Common myeloid progenitor, CD34-positive (primary cell): ENCODE measurements around the gene ELOVL4.

ENCODE experiments used
- CTCF ChIA-PET: fragments of 350-600 bp; sonication (Branson Sonifier 250); formaldehyde crosslinking; loops from one replicate; lab custom pipeline; 2021; ENCODE audit warnings: antibody characterized with exemption; lab: Charles Lee
- POLR2A ChIA-PET: fragments of 350-600 bp; sonication (Branson Sonifier 250); formaldehyde crosslinking; loops from one replicate; lab custom pipeline; 2021; ENCODE audit warnings: antibody characterized with exemption; lab: Charles Lee
- DNase-seq, 3 donors: peaks; one replicate each; pipeline versions ENCODE4 v3.0.0 to v3.0.0-alpha.2; 2013
- H3K27ac ChIP-seq, 2 experiments: 1 replicate in 1 of 2; 2 replicates in 1 of 2; pipeline ENCODE4 v1.7.0; 2013; ENCODE audit warnings: inconsistent platforms in 2 of 2, low read length in 2 of 2, mild to moderate bottlenecking in 2 of 2, low read depth in 1 of 2, moderate library complexity in 1 of 2; ENCODE audit not compliant: severe bottlenecking in 2 of 2, insufficient read depth in 1 of 2, poor library complexity in 1 of 2
- H3K27me3 ChIP-seq, 5 experiments: replicated peaks in 2 of 5; 1 replicate in 3 of 5; 2 replicates in 2 of 5; pipeline versions ENCODE4 v1.6.1 to v1.7.0; 2013; ENCODE audit warnings: low read length in 4 of 5, mild to moderate bottlenecking in 2 of 5, moderate library complexity in 2 of 5, inconsistent platforms in 1 of 5; ENCODE audit not compliant: insufficient read depth in 5 of 5, control insufficient read depth in 4 of 5
- H3K36me3 ChIP-seq, 4 experiments: 1 replicate in 2 of 4; 2 replicates in 2 of 4; pipeline versions ENCODE4 v1.6.1 to v1.7.0; 2013; ENCODE audit warnings: low read length in 3 of 4, control low read depth in 1 of 4, mild to moderate bottlenecking in 1 of 4; ENCODE audit not compliant: control insufficient read depth in 4 of 4, insufficient read depth in 4 of 4
- H3K4me1 ChIP-seq, 4 experiments: 1 replicate in 3 of 4; 2 replicates in 1 of 4; pipeline versions ENCODE4 v1.6.1 to v1.7.1; 2013; ENCODE audit warnings: low read length in 3 of 4, mild to moderate bottlenecking in 3 of 4, control low read depth in 1 of 4, inconsistent platforms in 1 of 4, moderate library complexity in 1 of 4; ENCODE audit not compliant: control insufficient read depth in 4 of 4, insufficient read depth in 4 of 4; ENCODE audit errors: control extremely low read depth in 1 of 4
- H3K4me3 ChIP-seq, 7 experiments: 1 replicate in 4 of 7; 2 replicates in 3 of 7; pipeline versions ENCODE4 v1.5.1 to v1.7.0; 2013; ENCODE audit warnings: mild to moderate bottlenecking in 7 of 7, low read length in 6 of 7, moderate library complexity in 6 of 7, inconsistent platforms in 2 of 7, low read depth in 2 of 7, control low read depth in 1 of 7; ENCODE audit not compliant: insufficient read depth in 4 of 7, control insufficient read depth in 1 of 7; ENCODE audit errors: extremely low read depth in 1 of 7
- H3K9me3 ChIP-seq, 5 experiments: 1 replicate in 4 of 5; 2 replicates in 1 of 5; pipeline versions ENCODE4 v1.6.1 to v1.7.1; 2013; ENCODE audit warnings: low read length in 4 of 5, mild to moderate bottlenecking in 2 of 5, inconsistent platforms in 1 of 5, low read depth in 1 of 5, moderate library complexity in 1 of 5; ENCODE audit not compliant: control insufficient read depth in 4 of 5, insufficient read depth in 2 of 5; ENCODE audit errors: control extremely low read depth in 1 of 5
- whole genome bisulfite sequencing: methylation state at CpG from one replicate; pipeline ENCODE4 v1.1.5; 2013; ENCODE audit not compliant: insufficient coverage; 5-methylcytosine and 5-hydroxymethylcytosine counted together

ELOVL4 gene

GRCh38 chr6:79922018-79922417 lies 25.3 kb downstream of the ELOVL4 start:
- Histone ChIP-seq H3K27ac (no peak overlapping the region), H3K36me3 (no peaks in the 10 kb centered on the region), H3K4me1 (no peaks in the 10 kb centered on the region), H3K9me3 (no peaks in the 10 kb centered on the region), H3K4me3 (no peak overlapping the region), H3K27me3 (no peaks in the 10 kb centered on the region)
- ChIA-PET POLR2A (no interaction called here), CTCF (no interaction called here)
- no CpG with 5 or more reads among the region's 1 CpG for WGBS
- no peak for DNase-seq

GRCh38 chr6:79913369-79913768 lies 34.0 kb downstream of the ELOVL4 start:
- peaks cover 0 to 2% (median 0%) of the 10 kb centered on the region in 5 experiments for H3K27me3 ChIP-seq
- no peaks in the 10 kb centered on the region for H3K36me3 ChIP-seq
- peaks cover 0 to 2% (median 0%) of the 10 kb centered on the region in 5 experiments for H3K9me3 ChIP-seq
- CTCF ChIA-PET: no interaction called here
- no peak overlapping the region for H3K27ac ChIP-seq
- no peaks in the 10 kb centered on the region for H3K4me1 ChIP-seq
- WGBS: 100% methylated on average over 1 of the region's 2 CpGs
- no peak for DNase-seq
- no peak overlapping the region for H3K4me3 ChIP-seq
- POLR2A ChIA-PET: no interaction called here

- Histone ChIP-seq H3K4me3 (no peak overlapping the region), H3K36me3 (no peaks in the 10 kb centered on the region), H3K4me1 (no peaks in the 10 kb centered on the region), H3K27me3 (peaks cover 0 to 4% (median 0%) of the 10 kb centered on the region in 5 experiments), H3K9me3 (peaks cover 0 to 2% (median 0%) of the 10 kb centered on the region in 5 experiments), H3K27ac (no peak overlapping the region)
- no peak for DNase-seq
- CTCF ChIA-PET: no interaction called here
- WGBS: 75% methylated on average over 1 of the region's 1 CpG
- POLR2A ChIA-PET: no interaction called here
Observed at GRCh38 chr6:79911992-79912391, 35.4 kb downstream of the ELOVL4 start.

DNA sequence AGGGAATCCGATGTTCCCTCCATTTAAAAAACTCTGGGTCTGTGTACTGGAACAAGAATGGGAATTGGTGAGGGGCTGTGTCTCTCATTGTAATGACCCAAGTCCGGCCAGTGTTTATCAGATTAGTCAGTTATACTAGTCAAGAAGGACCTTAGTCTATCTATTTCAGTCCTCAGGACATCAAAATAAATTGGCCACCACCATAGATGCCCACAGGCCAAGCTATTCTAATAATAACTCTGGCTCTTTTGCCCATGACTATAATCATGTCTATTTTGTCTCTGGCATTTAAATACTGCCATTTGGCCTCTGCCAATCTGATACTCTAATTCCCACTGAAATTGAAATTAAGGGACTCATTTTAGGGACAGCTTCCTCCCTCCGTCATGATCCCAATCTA lies 37.8 kb downstream of the ELOVL4 start:
- no peak for DNase-seq
- H3K9me3 ChIP-seq: peaks cover 0 to 2% (median 0%) of the 10 kb centered on the region in 5 experiments
- H3K36me3 ChIP-seq: no peaks in the 10 kb centered on the region
- no peaks in the 10 kb centered on the region for H3K4me1 ChIP-seq
- H3K27me3 ChIP-seq: peaks cover 0 to 4% (median 0%) of the 10 kb centered on the region in 5 experiments
- no CpG with 5 or more reads among the region's 3 CpGs for WGBS
- CTCF ChIA-PET: no interaction called here
- no peak overlapping the region for H3K4me3 ChIP-seq
- no peak overlapping the region for H3K27ac ChIP-seq
- POLR2A ChIA-PET: no interaction called here

GRCh38 chr6:79902046-79902445 lies 45.3 kb downstream of the ELOVL4 start:
- no peaks in the 10 kb centered on the region for H3K9me3 ChIP-seq
- H3K4me1 ChIP-seq: no peaks in the 10 kb centered on the region
- H3K36me3 ChIP-seq: no peaks in the 10 kb centered on the region
- ChIA-PET POLR2A (no interaction called here), CTCF (no interaction called here)
- no peak overlapping the region for H3K4me3 ChIP-seq
- WGBS: 100% methylated on average over 1 of the region's 2 CpGs
- no peaks in the 10 kb centered on the region for H3K27me3 ChIP-seq
- no peak for DNase-seq
- no peak overlapping the region for H3K27ac ChIP-seq

DNA sequence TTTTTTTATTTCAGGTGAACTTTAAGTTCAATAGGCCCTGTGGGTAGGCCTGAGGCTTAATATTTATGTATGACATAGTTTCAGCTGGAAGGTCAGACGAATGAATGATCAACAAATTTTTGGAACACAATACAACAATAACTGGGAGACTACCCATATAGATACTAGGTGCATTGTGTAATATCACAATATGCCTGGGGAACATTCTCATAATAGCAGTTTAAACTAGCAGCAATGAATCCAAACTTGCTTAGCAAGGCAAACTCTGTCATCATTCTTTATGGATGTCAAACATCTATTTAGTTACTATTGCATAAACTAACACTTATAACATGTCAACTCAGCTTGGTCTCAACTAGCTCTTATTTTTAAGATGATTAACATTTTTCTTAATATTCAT lies 49.3 kb downstream of the ELOVL4 start:
- no peak overlapping the region for H3K27ac ChIP-seq
- CTCF ChIA-PET: interaction anchor here (1.4 kb wide), 1 partner anchor 9 kb away, joined by 3 read pairs; no protein-coding TSS in a partner anchor
- H3K9me3 ChIP-seq: peaks cover 0 to 3% (median 0%) of the 10 kb centered on the region in 5 experiments
- no peaks in the 10 kb centered on the region for H3K4me1 ChIP-seq
- H3K4me3 ChIP-seq: no peak overlapping the region
- peaks cover 0 to 2% (median 0%) of the 10 kb centered on the region in 5 experiments for H3K27me3 ChIP-seq
- DNase-seq: no peak
- POLR2A ChIA-PET: no interaction called here
- no peaks in the 10 kb centered on the region for H3K36me3 ChIP-seq
- no CpG with 5 or more reads among the region's 1 CpG for WGBS

- Histone ChIP-seq H3K27me3 (peaks cover 0 to 2% (median 0%) of the 10 kb centered on the region in 5 experiments), H3K9me3 (peaks cover 0 to 3% (median 0%) of the 10 kb centered on the region in 5 experiments), H3K36me3 (no peaks in the 10 kb centered on the region), H3K4me1 (no peaks in the 10 kb centered on the region), H3K4me3 (no peak overlapping the region), H3K27ac (no peak overlapping the region)
- ChIA-PET CTCF (no interaction called here), POLR2A (interaction anchor here (0.6 kb wide), 1 partner anchor 124 kb away, joined by 3 read pairs; no protein-coding TSS in a partner anchor)
- WGBS: 100% methylated on average over 4 of the region's 5 CpGs
- DNase-seq: no peak
Observed at GRCh38 chr6:79896075-79896449, 51.3 kb downstream of the ELOVL4 start.
